Posterior cingulate gyrus (tissue), 11 donors: ENCODE measurements around the gene LBR.
"Not testable (repeated sequence)": the region's sequence is repeated elsewhere in the genome, so short reads cannot be mapped to it uniquely, and the experiment has no call there.

Source experiments
- DNase-seq, 10 donors: peaks; one replicate each; pipeline versions ENCODE4 v3.0.0 to v3.0.0-alpha.2; 2020 to 2021; ENCODE audit warnings: mixed read lengths in 3 of 10
- intact Hi-C: fragments of 100-400 bp; cut with DNase I; formaldehyde crosslinking; loops from one replicate; pipeline ENCODE4 v1.15.1; 2023

The LBR gene

DNA sequence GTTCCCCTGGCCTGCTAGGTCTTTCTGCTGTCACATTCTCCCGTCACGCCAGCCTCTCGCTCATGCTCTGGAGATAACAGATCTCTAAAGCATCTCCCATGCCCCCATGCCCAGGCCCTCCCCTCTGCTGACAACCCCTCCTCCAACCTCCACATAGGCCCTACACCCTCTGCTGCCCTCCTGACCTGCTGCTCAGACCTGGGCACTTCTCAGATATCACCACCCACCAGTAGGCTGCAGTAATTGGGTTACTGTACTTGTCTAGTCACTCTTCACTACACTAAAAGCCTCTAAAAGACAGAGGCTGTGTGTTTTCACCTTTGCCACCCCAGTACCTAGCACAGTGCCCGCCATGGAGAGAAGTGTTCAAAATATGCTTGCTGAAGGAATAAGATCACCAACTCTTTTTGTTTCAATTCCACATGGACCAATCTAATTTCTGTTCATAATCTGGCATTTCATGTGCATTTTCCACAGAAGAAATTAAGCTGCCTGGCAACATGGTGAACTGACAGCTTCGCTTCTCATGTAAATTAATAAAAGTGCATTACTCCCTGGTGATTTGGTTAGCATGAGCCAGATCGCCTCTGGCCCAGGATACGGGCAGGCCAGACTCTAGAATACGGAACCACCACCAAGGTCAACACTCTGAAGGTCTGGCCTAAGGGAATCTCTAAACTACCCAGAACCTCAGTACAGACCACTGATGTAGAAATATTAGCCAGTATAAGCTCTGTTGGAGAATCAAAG lies 20.7 kb downstream of the LBR start:
- no peak for DNase-seq
- intact Hi-C loops: no loop called here

DNA sequence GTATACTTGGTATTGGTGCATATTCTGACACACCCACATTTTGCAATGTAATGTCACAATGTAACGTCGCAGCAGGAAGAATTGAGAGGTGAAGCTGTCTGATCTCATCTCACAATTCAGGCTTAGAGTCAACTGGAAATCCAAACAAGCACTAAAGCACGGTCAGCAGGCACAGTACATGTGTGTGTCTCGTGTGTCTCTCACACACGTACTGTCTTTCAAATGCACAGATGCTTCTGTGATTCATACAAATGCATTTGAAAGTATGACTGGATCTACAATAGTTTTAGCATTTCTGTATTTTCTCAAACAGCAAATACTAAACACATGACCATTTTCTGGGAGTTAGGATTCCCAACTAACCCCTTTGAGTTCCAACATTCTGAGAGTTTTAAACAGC lies 26.9 kb downstream of the LBR start:
- intact Hi-C loops: no loop called here
- DNase-seq: no peak

DNA sequence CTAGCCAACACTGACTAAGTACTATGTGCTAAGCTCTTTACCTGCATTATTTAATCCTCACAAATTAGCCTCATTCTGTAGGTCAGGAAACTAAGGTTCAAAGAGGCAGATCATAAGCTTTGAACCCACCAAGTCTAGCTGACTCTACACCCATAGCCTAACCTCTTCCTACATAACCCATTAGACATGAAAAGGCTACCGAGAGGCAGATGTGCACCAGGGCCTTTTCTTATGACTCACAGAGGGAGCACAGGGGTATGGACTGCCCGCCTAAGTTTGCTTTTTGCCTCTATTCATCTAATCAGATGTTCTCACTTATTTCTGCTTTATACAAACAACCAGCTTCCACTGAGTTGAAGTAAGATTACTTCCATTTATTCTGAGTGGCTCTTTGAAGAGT lies 31.5 kb downstream of the LBR start:
- intact Hi-C loops: no loop called here
- DNase-seq: no peak

DNA sequence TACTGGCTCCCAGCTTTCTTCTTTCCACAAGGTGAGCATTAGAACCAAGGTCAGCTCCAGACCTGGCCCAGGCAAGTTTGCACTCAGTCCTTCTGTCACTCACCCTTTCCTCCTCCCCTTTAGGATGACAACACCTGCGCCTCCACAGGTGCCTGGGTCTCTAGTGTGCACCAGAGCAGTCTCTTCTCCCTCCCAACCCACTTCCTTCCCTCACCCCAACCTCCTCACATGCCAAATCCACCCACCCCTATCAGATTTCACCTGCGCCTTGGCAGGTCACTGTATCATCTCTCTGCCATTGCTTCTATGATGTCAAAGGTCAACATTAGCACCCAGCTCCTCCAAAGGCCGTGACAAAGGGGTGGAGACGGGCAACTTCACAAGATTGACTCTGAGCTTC lies 38.0 kb downstream of the LBR start:
- intact Hi-C loops: no loop called here
- no peak for DNase-seq

DNA sequence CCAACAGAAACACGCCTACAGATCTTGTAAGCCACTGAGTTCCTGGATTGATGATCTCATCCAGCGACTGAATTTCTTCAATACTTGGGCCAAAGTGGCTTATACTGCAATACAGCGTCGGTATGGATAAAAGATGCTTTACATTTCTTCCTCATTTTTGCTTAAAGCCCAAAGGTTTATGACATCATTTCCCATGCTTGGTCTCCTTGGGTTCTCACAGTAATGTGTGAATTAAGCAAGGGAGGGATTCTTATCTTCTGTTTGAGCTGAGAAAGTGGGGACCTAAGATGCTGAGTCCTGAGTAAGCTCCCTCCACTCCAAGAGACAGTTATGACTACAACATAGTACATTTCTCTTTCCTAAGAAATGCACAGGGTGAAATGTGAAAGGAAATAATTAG lies 39.5 kb downstream of the LBR start:
- intact Hi-C loops: no loop called here
- DNase-seq: no peak

DNA sequence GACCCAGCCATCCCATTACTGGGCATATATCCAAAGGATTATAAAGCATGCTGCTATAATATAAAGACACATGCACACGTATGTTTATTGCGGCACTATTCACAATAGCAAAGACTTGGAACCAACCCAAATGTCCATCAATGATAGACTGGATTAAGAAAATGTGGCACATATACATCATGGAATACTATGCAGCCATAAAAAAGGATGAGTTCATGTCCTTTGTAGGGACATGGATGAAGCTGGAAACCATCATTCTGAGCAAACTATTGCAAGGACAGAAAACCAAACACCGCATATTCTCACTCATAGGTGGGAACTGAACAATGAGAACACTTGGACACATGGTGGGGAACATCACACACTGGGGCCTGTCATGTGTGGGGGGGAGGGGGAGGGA lies 41.0 kb downstream of the LBR start:
- DNase-seq, intact Hi-C loops: not testable (repeated sequence)

DNA sequence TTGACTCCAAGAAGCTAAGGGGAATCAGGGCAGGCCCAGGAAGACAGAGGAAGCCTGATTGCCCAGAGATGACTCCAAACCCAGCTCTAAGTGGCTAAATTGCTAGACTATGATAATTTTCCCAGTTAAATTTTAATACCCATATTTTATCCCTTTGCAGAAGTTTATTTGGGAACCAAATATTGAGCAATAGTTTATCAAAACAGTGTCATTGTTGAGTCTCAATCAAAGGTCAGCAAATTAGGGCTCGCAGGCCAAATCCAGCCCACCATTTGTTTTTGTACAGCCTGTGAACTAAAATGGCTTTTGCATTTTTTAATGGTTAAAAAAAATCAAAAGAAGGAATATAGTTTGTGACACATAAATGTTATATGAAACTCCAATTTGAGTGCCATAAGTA lies 47.1 kb downstream of the LBR start:
- intact Hi-C loops: no loop called here

DNA sequence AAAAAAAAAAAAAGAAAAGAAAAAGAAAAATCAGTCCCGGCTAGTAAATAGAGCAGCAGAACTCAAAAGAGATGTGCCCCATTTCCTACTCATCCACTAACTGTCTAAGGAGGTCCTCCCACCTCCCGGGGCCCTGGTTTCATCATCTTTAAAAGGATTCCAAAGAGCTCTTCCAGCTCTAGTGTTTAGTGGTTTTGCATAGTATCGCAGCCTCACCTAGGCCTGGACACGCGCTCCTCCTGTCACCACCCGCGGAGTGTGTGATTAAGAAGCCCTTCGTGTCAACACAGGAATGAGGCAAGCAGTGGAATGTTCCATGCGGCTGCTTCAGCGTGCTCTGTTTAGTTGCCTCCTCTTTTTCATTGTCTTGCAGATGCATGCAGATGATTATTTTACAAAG lies 49.0 kb downstream of the LBR start:
- DNase-seq: no peak
- intact Hi-C loops: no loop called here

More for the DNA sequence above, 47.1 kb downstream of the LBR start:
- DNase-seq: no peak

DNA sequence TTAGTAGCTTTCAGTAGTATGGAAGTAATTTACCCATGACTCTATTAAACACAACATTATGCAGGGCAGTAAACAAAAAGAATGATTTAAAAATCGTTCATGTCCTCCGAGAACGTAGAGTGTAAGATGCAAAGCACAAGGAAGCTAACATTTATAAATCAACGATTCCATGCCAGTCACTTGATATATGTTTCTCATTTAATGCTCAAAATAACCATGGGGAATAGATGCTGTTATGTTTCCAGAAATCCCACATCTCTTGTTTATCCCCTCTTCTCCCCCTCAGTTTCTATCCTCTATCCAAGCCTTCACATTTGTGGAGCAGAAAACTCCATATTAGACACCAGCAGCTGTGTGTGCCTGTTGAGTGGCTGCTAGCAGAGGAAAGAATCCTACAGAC lies 52.8 kb downstream of the LBR start:
- intact Hi-C loops: no loop called here
- DNase-seq: no peak

DNA sequence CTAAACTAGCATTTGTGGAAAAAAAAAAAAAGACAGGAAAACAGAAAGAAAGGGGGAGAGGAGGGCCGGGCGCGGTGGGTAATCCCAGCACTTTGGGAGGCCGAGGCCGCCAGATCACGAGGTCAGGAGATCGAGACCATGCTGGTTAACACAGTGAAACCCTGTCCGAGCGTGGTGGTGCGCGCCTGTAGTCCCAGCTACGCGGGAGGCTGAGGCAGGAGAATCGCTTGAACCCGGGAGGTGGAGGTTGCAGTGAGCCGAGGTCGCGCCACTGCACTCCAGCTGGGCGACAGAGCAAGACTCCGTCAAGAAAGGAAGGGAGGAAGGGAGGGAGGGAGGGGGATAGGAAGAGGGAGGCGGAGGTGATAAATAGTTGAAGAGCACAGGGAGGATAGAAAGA lies 54.7 kb downstream of the LBR start:
- DNase-seq: no peak
- intact Hi-C loops: no loop called here

DNA sequence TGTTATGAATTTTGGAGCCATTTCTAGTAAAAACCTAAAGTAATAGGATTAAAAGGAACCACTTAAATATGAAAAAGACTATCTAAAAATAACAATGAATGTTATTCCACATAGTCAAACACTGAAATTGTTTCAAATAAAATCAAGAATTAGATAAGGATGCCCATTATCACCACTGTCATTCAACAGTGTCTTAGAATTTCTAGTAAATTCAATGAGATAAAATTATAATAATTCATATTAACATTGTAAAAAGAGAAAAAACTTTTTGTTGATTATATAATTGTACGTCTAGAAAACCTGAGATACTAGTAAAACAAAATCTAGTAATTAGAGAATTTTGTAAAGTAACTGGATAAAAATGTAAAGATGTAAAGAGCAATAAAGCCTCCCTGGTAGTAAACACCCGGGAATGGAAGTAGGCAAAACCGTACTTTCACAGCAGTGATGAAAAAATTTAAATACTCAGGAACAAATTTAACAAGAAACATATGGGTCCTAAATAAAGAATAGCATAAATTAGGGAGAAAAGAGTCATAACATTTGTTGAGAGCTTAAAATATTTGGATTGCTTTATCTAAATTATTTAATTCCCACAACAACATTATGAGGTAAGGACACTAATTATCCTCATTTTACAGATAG lies 56.4 kb downstream of the LBR start:
- DNase-seq: no peak
- intact Hi-C loops: no loop called here

DNA sequence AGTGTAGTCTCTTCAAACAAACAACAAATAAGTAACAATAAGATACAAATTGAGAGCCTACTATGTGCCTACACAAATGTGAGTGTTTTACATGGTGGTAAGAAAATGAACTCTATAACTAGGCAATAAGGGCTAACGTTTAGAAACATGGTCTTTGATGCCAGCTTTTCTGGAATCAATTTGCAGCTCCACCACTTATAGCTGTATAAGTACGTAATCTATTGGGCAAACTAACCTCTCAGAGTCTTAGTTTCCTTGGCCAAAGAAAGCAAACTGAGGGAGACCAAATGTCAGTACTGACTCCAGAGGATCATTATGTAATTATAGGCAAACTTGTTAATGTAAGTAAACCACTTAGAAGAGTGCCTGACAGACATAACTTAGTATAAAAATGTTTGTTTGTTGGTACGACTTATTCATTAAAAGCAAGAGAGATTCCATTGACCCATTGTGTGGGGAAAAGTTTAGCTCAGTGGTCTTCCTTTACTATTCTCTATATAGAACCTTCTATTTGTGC lies 59.7 kb downstream of the LBR start:
- intact Hi-C loops: no loop called here
- no peak for DNase-seq

DNA sequence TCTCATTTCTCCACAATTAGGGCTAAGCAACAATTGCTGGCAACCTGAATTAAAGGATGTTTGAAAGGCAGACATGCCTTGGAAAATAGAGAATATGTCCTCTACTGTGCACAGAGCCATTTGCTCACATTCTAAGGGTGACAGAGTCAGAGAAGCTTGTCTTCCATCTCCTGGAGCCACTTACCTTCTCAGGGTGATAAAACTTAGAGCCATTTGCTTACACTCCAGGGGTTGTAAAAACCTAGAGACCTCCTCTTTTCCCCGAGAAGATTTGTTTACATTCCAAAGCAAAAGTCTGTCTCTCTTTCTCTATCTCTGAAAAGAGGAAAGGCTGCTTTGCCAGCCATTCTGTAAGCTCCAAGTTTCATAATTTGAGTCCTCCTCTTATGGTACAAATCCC lies 61.3 kb downstream of the LBR start:
- intact Hi-C loops: no loop called here

DNA sequence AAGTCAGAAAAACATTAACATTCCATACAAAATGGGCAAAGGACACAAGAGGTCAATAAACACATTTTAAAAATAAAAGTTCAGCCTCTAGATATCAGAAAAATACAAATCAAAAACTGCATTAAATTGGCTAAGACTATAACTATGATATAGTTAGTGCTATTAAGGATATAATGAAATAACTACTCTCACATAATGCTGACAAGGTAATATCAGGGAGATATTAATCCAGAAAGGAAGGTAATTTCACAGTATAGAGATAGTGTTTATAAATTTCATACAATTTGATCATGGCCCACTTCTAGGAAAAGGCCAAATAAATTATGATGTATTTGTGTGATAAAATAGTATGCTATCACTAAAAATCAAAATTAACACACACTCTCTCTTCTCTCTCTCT lies 61.8 kb downstream of the LBR start:
- intact Hi-C loops: no loop called here
- DNase-seq: no peak

More for the DNA sequence above, 61.3 kb downstream of the LBR start:
- DNase-seq: no peak

DNA sequence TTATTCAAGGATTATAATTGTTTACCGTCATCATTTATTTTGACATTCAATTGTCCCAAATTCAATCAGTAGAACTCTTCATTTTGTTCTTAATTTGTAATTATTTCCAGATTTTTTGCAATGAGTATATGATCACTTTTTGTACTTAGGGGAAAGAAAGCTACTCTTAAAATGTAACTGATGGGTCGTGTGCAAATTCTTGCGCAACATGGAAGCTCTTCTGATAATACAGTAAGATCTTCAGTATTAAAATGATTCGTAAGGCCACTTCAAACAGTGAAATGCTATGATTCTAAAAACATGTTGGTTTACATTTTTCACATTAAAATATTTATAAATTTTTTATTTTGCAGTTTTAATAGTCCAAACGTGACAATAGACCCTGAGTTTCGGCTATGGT lies 63.4 kb downstream of the LBR start:
- no peak for DNase-seq
- intact Hi-C loops: no loop called here

DNA sequence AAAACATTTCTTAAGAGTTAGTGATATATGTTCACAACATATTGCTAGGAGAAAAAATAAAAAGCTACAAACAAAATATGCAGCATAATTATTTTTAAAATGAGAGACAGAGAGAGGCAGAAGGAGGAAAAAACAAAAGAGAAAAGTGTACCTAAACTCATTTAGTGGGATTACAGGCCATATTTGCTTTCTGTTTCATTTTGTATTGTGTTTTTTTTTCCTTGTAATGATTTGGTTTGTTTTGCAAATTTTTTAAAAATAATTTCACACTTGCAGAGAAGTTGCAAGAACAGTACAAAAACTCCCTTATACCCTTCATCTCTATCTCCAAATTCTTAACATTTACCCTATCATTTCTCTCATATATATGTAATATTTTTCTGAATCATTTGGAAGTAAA lies 65.0 kb downstream of the LBR start:
- intact Hi-C loops: no loop called here

DNA sequence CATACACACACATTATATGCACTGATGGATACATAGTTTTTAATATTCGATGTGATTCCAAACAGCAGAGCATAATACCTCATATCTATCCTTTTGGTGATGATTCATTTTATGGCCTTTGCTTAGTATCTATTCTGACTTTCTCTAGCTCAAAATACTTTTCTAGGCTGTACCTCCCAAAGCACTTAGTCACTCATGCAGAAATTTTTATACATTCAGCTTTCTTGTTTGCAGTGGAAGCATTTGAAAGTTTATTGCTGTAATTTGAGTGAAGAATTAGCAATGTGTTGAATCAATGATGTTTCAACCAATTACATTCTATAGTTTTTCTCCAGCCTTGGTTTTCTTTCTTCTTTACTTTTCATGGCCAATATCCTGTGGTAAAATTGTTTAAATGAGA lies 66.7 kb downstream of the LBR start:
- DNase-seq: no peak
- intact Hi-C loops: no loop called here

More for the DNA sequence above, 65.0 kb downstream of the LBR start:
- no peak for DNase-seq

DNA sequence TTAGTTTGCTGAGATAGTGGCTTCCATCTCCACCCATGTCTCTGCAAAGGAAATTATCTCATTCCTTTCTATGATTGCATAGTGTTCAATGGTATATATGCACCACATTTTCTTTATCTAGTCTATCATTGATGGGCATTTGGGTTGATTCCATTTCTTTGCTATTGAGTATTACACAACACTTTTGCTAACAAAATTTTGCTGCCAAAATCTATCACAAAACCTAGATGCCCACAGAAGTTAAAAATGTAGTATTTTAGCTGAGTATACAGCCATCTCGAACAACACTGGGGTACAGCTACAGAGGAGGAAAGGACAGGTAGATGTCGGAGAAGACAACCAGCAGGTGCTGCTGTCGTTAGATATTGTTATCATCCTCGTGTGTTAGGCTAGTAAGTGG lies 67.7 kb downstream of the LBR start:
- intact Hi-C loops: no loop called here
- no peak for DNase-seq

DNA sequence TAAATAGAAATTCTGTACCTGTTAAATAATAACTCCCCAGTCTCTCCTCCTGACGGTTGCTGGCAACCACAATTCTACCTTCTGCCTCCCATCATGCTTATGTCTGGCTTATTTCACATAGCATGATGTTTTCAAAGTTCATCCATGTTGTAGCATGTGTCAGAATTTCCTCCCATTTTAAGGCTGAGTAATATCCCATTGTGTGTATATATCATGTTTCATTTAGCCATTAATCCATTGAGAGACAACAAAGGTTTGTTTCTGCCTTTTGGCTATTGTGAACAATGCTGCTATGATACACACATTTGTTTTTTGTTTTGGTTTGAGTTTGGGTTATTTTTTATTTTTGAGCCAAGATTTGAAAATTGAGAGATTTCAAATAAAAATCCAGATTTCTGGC lies 72.0 kb downstream of the LBR start:
- DNase-seq: no peak
- intact Hi-C loops: no loop called here

DNA sequence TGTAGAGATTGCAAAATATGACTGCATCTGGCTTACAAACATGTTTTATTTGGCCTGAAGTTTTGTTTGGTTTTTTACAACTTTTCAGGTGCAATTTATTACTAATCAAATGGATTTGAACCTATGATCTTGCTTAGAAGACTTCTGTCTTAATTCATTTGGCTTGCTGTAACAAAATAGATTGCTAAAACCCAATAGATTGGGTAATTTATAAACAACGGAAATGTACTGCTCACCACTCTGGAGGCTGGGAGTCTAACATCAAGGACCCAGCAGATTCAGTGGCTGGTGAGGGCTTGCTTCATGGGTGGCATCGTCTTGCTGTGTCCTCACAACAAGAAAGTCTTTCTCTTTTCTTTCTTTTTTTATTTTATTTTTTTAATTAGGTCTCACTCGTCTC lies 72.9 kb downstream of the LBR start:
- DNase-seq: no peak
- intact Hi-C loops: no loop called here
